ENCODE measurements around the gene RALGPS1.

RALGPS1 gene

DNA sequence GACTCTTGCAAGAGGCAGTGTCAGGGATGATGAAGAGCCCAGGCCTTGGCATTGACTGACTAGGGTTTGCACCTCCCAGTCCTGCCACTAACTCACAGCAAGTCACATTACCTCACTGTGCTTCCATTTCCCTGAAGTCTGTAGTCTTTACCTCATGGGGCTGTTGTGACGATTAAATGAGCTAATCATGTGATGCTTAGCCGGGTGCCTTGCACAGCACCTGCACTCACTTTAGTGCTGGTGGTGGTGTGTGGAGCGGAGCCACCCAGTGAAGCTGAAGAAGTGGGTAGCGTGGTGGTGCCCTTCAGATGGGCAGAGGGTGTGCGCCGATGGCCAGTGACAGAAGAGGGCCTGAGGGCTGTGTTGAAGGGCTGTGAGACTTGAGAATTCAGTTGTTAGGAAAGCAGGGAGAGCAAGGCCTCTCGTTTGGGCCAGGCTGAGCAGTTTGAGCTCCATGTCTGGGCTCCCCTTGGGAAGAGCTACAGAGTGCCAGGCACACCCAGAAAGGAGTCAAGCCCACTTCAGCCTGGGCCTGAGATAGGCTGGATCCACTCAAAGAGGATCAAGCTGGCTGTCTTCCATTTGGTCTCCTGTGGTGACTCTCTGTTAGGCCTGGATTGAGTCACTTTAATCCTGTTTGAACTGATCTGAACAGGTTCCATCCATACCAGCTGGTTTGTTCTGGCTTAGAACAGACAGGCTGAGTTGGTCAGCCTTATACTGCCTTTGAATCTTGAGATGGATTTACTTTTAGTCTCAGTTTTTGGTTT is 42.5 kb downstream of the RALGPS1 start:
- no peak for DNase-seq

DNA sequence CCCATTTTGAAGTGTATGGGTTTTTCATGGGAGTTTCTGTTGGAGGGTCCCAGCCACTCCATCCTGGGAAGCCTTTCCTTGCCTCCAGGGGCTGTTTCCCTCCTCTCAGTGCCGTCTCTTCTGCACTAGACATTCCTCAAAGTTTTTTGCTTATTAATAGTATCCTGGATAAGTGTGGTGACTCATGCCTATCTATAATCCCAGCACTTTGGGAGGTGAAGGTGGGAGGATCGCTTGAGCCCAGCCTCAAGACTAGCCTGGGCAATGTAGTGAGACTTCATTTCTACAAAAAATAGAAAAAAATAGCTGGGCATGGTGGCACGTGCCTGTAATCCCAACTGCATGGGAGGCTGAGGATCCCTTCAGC is 43.1 kb downstream of the RALGPS1 start:
- no peak for DNase-seq

DNA sequence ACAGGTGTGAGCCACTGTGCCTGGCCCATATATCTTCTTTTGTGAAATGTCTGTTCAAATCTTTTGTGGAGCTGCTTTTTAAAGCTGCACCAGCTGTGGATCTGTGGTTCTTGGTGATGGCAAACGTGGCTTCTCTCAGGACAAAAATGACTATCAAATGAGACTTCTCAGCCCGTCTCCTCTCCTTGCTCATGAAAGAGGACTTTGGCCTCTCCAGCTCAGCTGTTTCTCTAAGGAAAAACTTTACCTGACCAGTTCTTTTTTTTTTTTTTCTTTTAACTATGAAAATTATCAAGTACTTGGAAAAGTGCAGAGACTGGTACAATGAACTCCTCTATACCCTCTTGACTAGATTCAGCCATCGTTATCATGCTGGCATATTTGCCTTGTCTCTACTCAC is 44.8 kb downstream of the RALGPS1 start:
- DNase-seq: no peak

DNA sequence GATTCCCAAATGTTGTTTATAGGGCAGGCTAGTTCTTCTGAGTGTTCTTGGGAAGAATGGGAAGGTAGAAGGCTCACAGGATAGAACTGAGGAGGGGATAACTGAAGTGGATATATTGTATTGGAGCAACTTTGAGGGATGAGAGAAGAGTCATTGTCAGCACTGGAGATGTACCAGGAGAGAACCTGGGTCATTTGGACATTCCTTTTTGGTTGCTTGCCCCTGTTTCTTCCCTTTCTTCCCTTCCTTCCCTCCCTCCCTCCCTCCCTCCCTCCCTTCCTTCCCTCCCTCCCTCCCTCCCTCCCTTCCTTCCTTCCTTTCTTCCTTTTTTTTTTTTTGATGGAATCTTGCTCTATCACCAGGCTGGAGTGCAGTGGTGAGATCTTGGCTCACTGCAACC is 45.3 kb downstream of the RALGPS1 start:
- DNase-seq: no peak

GRCh38 chr9:126962336-126962735 is 47.8 kb downstream of the RALGPS1 start:
- DNase-seq: no peak

DNA sequence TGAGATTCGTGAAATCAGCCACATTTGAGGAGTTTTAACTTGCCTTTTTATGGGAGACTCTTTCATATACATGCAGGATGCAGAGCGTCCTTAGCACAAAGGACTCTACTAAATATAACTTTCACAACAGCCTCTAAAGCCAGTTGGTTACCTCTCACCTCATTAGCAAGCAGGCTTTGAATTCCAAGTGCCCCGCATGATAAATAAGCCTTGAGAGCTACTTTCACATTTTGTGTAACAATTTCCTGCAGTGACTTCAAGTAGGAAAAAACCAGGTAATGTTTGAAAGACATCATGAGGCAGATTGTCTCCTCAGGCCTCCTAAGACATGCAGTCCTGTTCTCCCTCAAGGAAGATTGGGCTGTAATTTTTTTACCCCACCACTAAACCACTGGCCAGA is 50.5 kb downstream of the RALGPS1 start:
- no peak for DNase-seq

GRCh38 chr9:126965541-126966428 is 51.2 kb downstream of the RALGPS1 start:
- DNase-seq: peak; percentile 48 to 64

GRCh38 chr9:126971261-126971660 is 56.7 kb downstream of the RALGPS1 start:
- no peak for DNase-seq

- no peak for DNase-seq
Measured at GRCh38 chr9:126973651-126974529, 59.3 kb downstream of the RALGPS1 start.

GRCh38 chr9:126974594-126974993 is 60.0 kb downstream of the RALGPS1 start:
- no peak for DNase-seq

- no peak for DNase-seq
Measured at GRCh38 chr9:126975327-126976220, 61.0 kb downstream of the RALGPS1 start.

GRCh38 chr9:126979461-126979860 is 64.9 kb downstream of the RALGPS1 start:
- no peak for DNase-seq

DNA sequence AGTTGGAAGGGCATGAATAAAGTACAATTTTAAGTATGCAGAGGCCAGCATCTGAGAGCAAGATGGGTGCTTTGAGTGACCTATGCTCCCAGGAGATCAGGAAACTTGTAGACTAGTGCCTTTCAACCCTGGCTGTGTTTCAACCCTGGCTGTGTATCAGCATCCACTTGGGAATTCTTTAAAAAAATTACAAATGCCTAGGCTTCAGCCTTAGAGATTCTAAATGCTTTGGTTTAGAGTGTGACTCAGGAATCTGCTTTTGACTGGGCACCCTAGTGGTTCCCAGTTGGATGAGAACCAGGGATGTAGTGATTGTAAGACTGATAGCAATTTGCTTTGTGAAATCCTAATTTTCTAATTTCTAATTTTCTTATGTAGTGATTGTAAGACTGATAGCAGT is 65.6 kb downstream of the RALGPS1 start:
- DNase-seq: no peak

- no peak for DNase-seq
Measured at GRCh38 chr9:126981218-126981617, 66.6 kb downstream of the RALGPS1 start.

- DNase-seq: no peak
Measured at GRCh38 chr9:126982215-126983002, 67.8 kb downstream of the RALGPS1 start.

GRCh38 chr9:126983767-126984166 is 69.2 kb downstream of the RALGPS1 start:
- DNase-seq: no peak

- DNase-seq: no peak
Measured at GRCh38 chr9:126984969-126985368, 70.4 kb downstream of the RALGPS1 start.

DNA sequence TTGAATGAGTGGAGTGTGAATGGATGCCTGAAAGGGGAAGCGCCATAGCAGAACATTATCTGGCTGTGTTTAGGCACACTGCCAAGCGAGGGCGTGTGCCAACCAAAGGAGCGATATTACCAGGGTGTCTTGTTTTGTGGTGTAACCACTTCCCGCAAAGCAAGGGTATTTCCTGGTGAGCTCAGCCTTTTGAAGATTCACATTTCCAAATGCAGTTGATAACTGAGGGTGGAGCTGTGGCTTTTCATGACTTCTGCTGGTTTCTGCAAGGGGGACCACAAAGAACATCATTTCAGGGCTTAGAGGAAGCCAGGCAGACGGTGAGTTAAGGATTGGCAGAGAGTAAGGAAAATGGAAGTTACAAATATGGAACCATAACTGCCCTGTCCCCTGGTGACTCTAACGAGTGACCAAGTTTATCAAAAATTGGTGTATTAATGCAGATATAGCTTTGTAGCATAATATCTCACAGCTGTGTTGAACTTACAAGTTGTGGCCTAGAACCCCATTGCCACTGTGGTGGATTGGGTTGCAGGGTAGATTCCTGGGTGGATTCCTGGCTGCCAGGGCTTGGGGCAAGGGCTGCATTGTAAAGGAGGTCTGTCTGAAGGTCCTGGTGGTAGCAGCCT is 71.4 kb downstream of the RALGPS1 start:
- peak; percentile 86 for DNase-seq

GRCh38 chr9:126986506-126986951 is 71.9 kb downstream of the RALGPS1 start:
- DNase-seq: peak in 1 of 2 experiments; percentile 36

DNA sequence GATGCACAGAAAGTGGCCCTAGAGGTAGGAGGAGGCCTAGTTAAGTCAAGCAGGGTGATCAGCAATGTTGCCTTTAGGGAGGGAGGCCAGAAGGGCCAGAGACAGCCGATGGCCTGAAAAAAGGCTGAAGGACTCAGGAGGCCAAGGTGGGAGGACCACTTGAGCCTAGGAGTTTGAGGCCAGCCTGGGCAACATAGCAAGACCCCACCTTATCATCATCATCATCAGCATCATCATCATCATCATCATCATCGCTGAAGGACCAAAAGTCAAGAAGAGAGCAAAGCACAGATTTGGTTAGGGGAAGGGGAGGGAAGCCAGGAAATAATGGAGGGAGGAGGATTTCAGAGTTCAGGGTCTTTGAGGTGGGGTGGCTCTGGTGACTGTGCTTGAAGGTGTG is 74.3 kb downstream of the RALGPS1 start:
- DNase-seq: no peak
